Skeletal muscle cell (primary cell): ENCODE data around the gene CRIP1.

Experiments
- DNase-seq: peaks from one replicate; pipeline ENCODE4 v3.0.0-alpha.2; 2010; ENCODE audit warnings: low read depth
- H3K4me3 ChIP-seq: 2 replicates; pipeline ENCODE4 v1.5.1; 2011; ENCODE audit warnings: low read depth, mild to moderate bottlenecking, control low read depth, low read length, moderate library complexity

Gene CRIP1

GRCh38 chr14:105527826-105528585 lies 41.3 kb downstream of the CRIP1 start:
- peak; percentile 16 for DNase-seq
- H3K4me3 ChIP-seq: peak overlapping the region; percentile 70

- H3K4me3 ChIP-seq: peak overlapping the region; percentile 70
- DNase-seq: no peak
Observed at GRCh38 chr14:105528586-105529318, 42.1 kb downstream of the CRIP1 start.

- H3K4me3 ChIP-seq: peak overlapping the region; percentile 70
- no peak for DNase-seq
Observed at GRCh38 chr14:105529319-105529568, 42.6 kb downstream of the CRIP1 start.

- no peak for DNase-seq
- no peak overlapping the region for H3K4me3 ChIP-seq
Observed at GRCh38 chr14:105529569-105530284, 43.0 kb downstream of the CRIP1 start.

GRCh38 chr14:105530285-105531087 lies 43.8 kb downstream of the CRIP1 start:
- H3K4me3 ChIP-seq: no peak overlapping the region
- DNase-seq: no peak

GRCh38 chr14:105531088-105531893 lies 44.6 kb downstream of the CRIP1 start:
- DNase-seq: no peak
- no peak overlapping the region for H3K4me3 ChIP-seq

GRCh38 chr14:105531894-105532623 lies 45.4 kb downstream of the CRIP1 start:
- H3K4me3 ChIP-seq: no peak overlapping the region

GRCh38 chr14:105532735-105533141 lies 46.1 kb downstream of the CRIP1 start:
- no peak for DNase-seq
- H3K4me3 ChIP-seq: no peak overlapping the region

More at GRCh38 chr14:105531894-105532623, 45.4 kb downstream of the CRIP1 start:
- no peak for DNase-seq

GRCh38 chr14:105533391-105533790 lies 46.7 kb downstream of the CRIP1 start:
- DNase-seq: no peak
- no peak overlapping the region for H3K4me3 ChIP-seq

GRCh38 chr14:105533811-105534498 lies 47.3 kb downstream of the CRIP1 start:
- no peak for DNase-seq
- H3K4me3 ChIP-seq: no peak overlapping the region

GRCh38 chr14:105534586-105534985 lies 47.9 kb downstream of the CRIP1 start:
- no peak for DNase-seq
- H3K4me3 ChIP-seq: no peak overlapping the region

GRCh38 chr14:105536051-105536450 lies 49.4 kb downstream of the CRIP1 start:
- no peak for DNase-seq
- H3K4me3 ChIP-seq: no peak overlapping the region

- no peak for DNase-seq
- H3K4me3 ChIP-seq: no peak overlapping the region
Observed at GRCh38 chr14:105536691-105537579, 50.2 kb downstream of the CRIP1 start.

- DNase-seq: no peak
- no peak overlapping the region for H3K4me3 ChIP-seq
Observed at GRCh38 chr14:105537580-105538474, 51.1 kb downstream of the CRIP1 start.
